K562 (cell line): ENCODE measurements around the gene SULT2B1. TPM values are rescaled to one million over a fixed set of nuclear protein-coding genes. Genes with fewer than 3 reads are reported as not detected.

ENCODE experiments used
- ARID3B ChIP-seq: fragments of 250-450 bp; sonication (Bioruptor Pico); IDR thresholded peaks from 2 replicates; pipeline ENCODE4 v1.4.0; 2020; ENCODE audit warnings: borderline replicate concordance
- GABPB1 ChIP-seq: sonication (generic); formaldehyde crosslinking; IDR thresholded peaks from 2 replicates; pipeline ENCODE4 v1.8.0; 2022; ENCODE audit warnings: mild to moderate bottlenecking, missing genetic modification reagents
- GMEB1 ChIP-seq: fragments of 250-450 bp; sonication (Bioruptor Pico); IDR thresholded peaks from 2 replicates; pipeline ENCODE4 v1.4.0; 2020; ENCODE audit warnings: mild to moderate bottlenecking
- PRPF4 ChIP-seq: fragments of 200-400 bp; formaldehyde crosslinking; IDR thresholded peaks from one replicate; pipeline ENCODE4 v1.6.1; 2017; ENCODE audit warnings: low read length, low read depth, mild to moderate bottlenecking; ENCODE audit not compliant: insufficient read depth, poor library complexity, severe bottlenecking
- SOX6 ChIP-seq: fragments of 450-650 bp; IDR thresholded peaks from 2 replicates; pipeline ENCODE4 v1.6.1; 2014; ENCODE audit warnings: mild to moderate bottlenecking
- TAF15 ChIP-seq: fragments of 200-400 bp; formaldehyde crosslinking; IDR thresholded peaks from 2 replicates; pipeline ENCODE4 v1.6.1; 2017; ENCODE audit warnings: mild to moderate bottlenecking, low read depth, low read length, moderate library complexity
- TAF9B ChIP-seq: fragments of 450-650 bp; IDR thresholded peaks from 2 replicates; pipeline ENCODE4 v1.6.1; 2018; ENCODE audit warnings: mild to moderate bottlenecking; ENCODE audit not compliant: partially characterized antibody
- THAP7 ChIP-seq: fragments of 250-450 bp; sonication (Bioruptor Pico); IDR thresholded peaks from 2 replicates; pipeline ENCODE4 v1.5.0; 2021
- ZMIZ1 ChIP-seq, 2 experiments: fragments of 150-350 bp in 1 of 2; IDR thresholded peaks; 2 replicates each; pipeline ENCODE4 v1.6.1; 2012 to 2016; ENCODE audit warnings: low read depth in 2 of 2, low read length in 2 of 2, mild to moderate bottlenecking in 1 of 2, moderate library complexity in 1 of 2
- polyA plus RNA-seq, 8 experiments: library from polyadenylated mRNA; depleted of rRNA in 4 of 8; stranded (reverse) in 5 of 8; unstranded in 3 of 8; fragments of >200 nt; fragmentation: Nextera tagmentation in 2 of 8; fragmentation: Illumina TruSeq in 1 of 8; extraction: Ambion mirVana in 2 of 8; extraction: Trizol in 1 of 8; gene quantifications; 2 replicates each; pipeline versions ENCODE4 v1.2.1 to v1.2.3, GENCODE V29; 2011 to 2014; ENCODE audit warnings: inconsistent platforms in 1 of 8, missing spikeins in 1 of 8
- total RNA-seq, 7 experiments: library from RNA; depleted of rRNA in 6 of 7; stranded (reverse); fragments of >200 nt in 6 of 7; fragmentation: Illumina TruSeq in 2 of 7; extraction: Trizol in 2 of 7; gene quantifications; 2 replicates each; pipeline versions ENCODE4 v1.2.1 to v1.2.3, GENCODE V29; 2011 to 2021; ENCODE audit warnings: low replicate concordance in 1 of 7
- TF ChIP-seq, protein P1 (sequence below): fragments of 450-650 bp; formaldehyde crosslinking; IDR thresholded peaks from 2 replicates; pipeline ENCODE4 v1.4.0; 2020; ENCODE audit warnings: mild to moderate bottlenecking, moderate library complexity
- TF ChIP-seq, protein P2 (sequence below), 2 experiments: fragments of 450-650 bp in 1 of 2; IDR thresholded peaks; 2 replicates each; pipeline ENCODE4 v1.6.1; 2011 to 2017; ENCODE audit warnings: low read depth in 2 of 2, antibody characterized with exemption in 1 of 2, borderline replicate concordance in 1 of 2, low read length in 1 of 2, mild to moderate bottlenecking in 1 of 2, mixed read lengths in 1 of 2; ENCODE audit not compliant: control insufficient read depth in 1 of 2

Gene SULT2B1
- total and polyA plus RNA-seq, 9 of the 15 experiments (the other 6 are each of a cell fraction or from before 2014, with no cell fraction given), result 0.09 to 0.62 (median 0.22) TPM; not detected in 2

- TF ChIP-seq GMEB1 (CRISPR knock-in tag), result peak; percentile 100
- peak; percentile 93 for TF ChIP-seq GABPB1 (CRISPR knock-in tag)
- TF ChIP-seq THAP7, result peak; percentile 37; the same call in 1 of the 2 replicates
- TF ChIP-seq SOX6, result peak; percentile 83
- TF ChIP-seq ARID3B (CRISPR knock-in tag), result no peak
- TF ChIP-seq, protein P1, sequence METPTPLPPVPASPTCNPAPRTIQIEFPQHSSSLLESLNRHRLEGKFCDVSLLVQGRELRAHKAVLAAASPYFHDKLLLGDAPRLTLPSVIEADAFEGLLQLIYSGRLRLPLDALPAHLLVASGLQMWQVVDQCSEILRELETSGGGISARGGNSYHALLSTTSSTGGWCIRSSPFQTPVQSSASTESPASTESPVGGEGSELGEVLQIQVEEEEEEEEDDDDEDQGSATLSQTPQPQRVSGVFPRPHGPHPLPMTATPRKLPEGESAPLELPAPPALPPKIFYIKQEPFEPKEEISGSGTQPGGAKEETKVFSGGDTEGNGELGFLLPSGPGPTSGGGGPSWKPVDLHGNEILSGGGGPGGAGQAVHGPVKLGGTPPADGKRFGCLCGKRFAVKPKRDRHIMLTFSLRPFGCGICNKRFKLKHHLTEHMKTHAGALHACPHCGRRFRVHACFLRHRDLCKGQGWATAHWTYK (CRISPR knock-in tag), result peak; percentile 42; the same call in 1 of the 2 replicates
- TF ChIP-seq TAF15, result no peak
- TF ChIP-seq, protein P2, sequence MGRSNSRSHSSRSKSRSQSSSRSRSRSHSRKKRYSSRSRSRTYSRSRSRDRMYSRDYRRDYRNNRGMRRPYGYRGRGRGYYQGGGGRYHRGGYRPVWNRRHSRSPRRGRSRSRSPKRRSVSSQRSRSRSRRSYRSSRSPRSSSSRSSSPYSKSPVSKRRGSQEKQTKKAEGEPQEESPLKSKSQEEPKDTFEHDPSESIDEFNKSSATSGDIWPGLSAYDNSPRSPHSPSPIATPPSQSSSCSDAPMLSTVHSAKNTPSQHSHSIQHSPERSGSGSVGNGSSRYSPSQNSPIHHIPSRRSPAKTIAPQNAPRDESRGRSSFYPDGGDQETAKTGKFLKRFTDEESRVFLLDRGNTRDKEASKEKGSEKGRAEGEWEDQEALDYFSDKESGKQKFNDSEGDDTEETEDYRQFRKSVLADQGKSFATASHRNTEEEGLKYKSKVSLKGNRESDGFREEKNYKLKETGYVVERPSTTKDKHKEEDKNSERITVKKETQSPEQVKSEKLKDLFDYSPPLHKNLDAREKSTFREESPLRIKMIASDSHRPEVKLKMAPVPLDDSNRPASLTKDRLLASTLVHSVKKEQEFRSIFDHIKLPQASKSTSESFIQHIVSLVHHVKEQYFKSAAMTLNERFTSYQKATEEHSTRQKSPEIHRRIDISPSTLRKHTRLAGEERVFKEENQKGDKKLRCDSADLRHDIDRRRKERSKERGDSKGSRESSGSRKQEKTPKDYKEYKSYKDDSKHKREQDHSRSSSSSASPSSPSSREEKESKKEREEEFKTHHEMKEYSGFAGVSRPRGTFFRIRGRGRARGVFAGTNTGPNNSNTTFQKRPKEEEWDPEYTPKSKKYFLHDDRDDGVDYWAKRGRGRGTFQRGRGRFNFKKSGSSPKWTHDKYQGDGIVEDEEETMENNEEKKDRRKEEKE (IDR thresholded peaks at IDR 0.05; ENCODE audit: borderline replicate concordance in 1 of 2, control insufficient read depth in 1 of 2, low read depth in 2 of 2, low read length in 1 of 2), result peak in 1 of 2 experiments; percentile 96; a peak in 2 of 4 replicates
- peak in 1 of 2 experiments; percentile 73; a peak in 1 of 4 replicates for TF ChIP-seq ZMIZ1 (IDR thresholded peaks at IDR 0.05; ENCODE audit: low read depth in 2 of 2, low read length in 2 of 2)
- TF ChIP-seq PRPF4, result peak; percentile 87
- peak; percentile 96 for TF ChIP-seq TAF9B
Observed at GRCh38 chr19:48618916-48619691, 67.1 kb downstream of the SULT2B1 start, which contains the start of the genes RPL18 and SPHK2 (continued).
